Fibroblast of lung (primary cell): ENCODE results near the gene RXRA. TPM values are rescaled to one million over a fixed set of nuclear protein-coding genes. Genes with fewer than 3 reads are reported as not detected.

Source experiments
- DNase-seq, 2 donors: peaks; one replicate each; pipeline versions ENCODE4 v3.0.0 to v3.0.0-alpha.2; 2010; ENCODE audit warnings: low read depth in 2 of 2
- H2AFZ ChIP-seq: 2 replicates; pipeline ENCODE4 v1.5.1; 2012; ENCODE audit warnings: low read length, control low read depth, inconsistent platforms
- H3K27ac ChIP-seq: 2 replicates; pipeline ENCODE4 v1.5.1; 2011; ENCODE audit warnings: low read length, control low read depth; ENCODE audit not compliant: insufficient read depth
- H3K27me3 ChIP-seq: 2 replicates; pipeline ENCODE4 v1.5.1; 2011; ENCODE audit warnings: mild to moderate bottlenecking, low read length; ENCODE audit not compliant: control insufficient read depth, insufficient read depth
- H3K36me3 ChIP-seq: 2 replicates; pipeline ENCODE4 v1.5.1; 2011; ENCODE audit warnings: low read length; ENCODE audit not compliant: control insufficient read depth, insufficient read depth
- H3K4me1 ChIP-seq: 2 replicates; pipeline ENCODE4 v1.5.1; 2011; ENCODE audit warnings: low read length; ENCODE audit not compliant: control insufficient read depth, insufficient read depth; ENCODE audit errors: extremely low read depth
- H3K4me2 ChIP-seq: 2 replicates; pipeline ENCODE4 v1.5.1; 2011; ENCODE audit warnings: low read length, control low read depth; ENCODE audit not compliant: insufficient read depth; ENCODE audit errors: extremely low read depth
- H3K4me3 ChIP-seq, 4 experiments: fragments of 200-600 bp in 1 of 4; sonication (generic) in 1 of 4; replicated peaks in 1 of 4; 2 replicates each; pipeline ENCODE4 v1.5.1; 2011 to 2016; ENCODE audit warnings: low read length in 4 of 4, low read depth in 3 of 4, mild to moderate bottlenecking in 3 of 4, control low read depth in 2 of 4, inconsistent platforms in 1 of 4, mixed read lengths in 1 of 4; ENCODE audit not compliant: insufficient read depth in 1 of 4; ENCODE audit errors: control extremely low read depth in 1 of 4
- H3K79me2 ChIP-seq: 2 replicates; pipeline ENCODE4 v1.5.1; 2012; ENCODE audit warnings: mild to moderate bottlenecking, low read length, inconsistent platforms; ENCODE audit not compliant: control insufficient read depth, insufficient read depth
- H3K9ac ChIP-seq: 2 replicates; pipeline ENCODE4 v1.5.1; 2011; ENCODE audit warnings: mild to moderate bottlenecking, low read length, control low read depth; ENCODE audit not compliant: insufficient read depth
- H3K9me3 ChIP-seq: 2 replicates; pipeline ENCODE4 v1.5.1; 2012; ENCODE audit warnings: low read depth, low read length; ENCODE audit not compliant: control insufficient read depth, insufficient read depth
- H4K20me1 ChIP-seq: 2 replicates; pipeline ENCODE4 v1.5.1; 2011; ENCODE audit warnings: low read length; ENCODE audit not compliant: control insufficient read depth, insufficient read depth; ENCODE audit errors: extremely low read depth
- CTCF ChIP-seq, 2 donors: IDR thresholded peaks in 1 of 2; conservative IDR thresholded peaks in 1 of 2; 1 replicate in 1 of 2; 2 replicates in 1 of 2; pipeline ENCODE4 v1.5.1; 2011 to 2012; ENCODE audit warnings: low read length in 2 of 2, control low read depth in 1 of 2, inconsistent platforms in 1 of 2, low read depth in 1 of 2, mild to moderate bottlenecking in 1 of 2
- EZH2 ChIP-seq: IDR thresholded peaks from 2 replicates; pipeline ENCODE4 v1.5.1; 2012; ENCODE audit warnings: low read length, control low read depth, mild to moderate bottlenecking; ENCODE audit errors: missing control alignments
- polyA plus RNA-seq, 2 donors: library from polyadenylated mRNA; depleted of rRNA in 1 of 2; stranded (reverse) in 1 of 2; unstranded in 1 of 2; fragments of >200 nt; gene quantifications; 2 replicates each; pipeline ENCODE4 v1.2.1, GENCODE V29; 2011 to 2012; ENCODE audit warnings: missing spikeins in 1 of 2
- total RNA-seq: library from RNA; depleted of rRNA; stranded (reverse); fragments of >200 nt; gene quantifications from 2 replicates; pipeline ENCODE4 v1.2.1, GENCODE V29; 2014

The RXRA gene
- total and polyA plus RNA-seq, 2 donors (not counting 1 experiment from before 2014, with no cell fraction given), result 13.3 to 14.9 TPM

- DNase-seq, result no peak
- H3K9ac ChIP-seq, result no peak overlapping the region
- TF ChIP-seq CTCF (conservative IDR thresholded peaks at IDR 0.05 in 1 of 2, IDR thresholded peaks at IDR 0.05 in 1 of 2; ENCODE audit: low read depth in 1 of 2, low read length in 2 of 2) (no peak), EZH2 (no peak)
Observed at GRCh38 chr9:134314039-134314949, 12.0 kb upstream of the RXRA start.

GRCh38 chr9:134314950-134315715 is 11.1 kb upstream of the RXRA start:
- Histone ChIP-seq H3K9ac (no peak overlapping the region), H3K36me3 (no peaks in the 10 kb centered on the region), H3K9me3 (no peaks in the 10 kb centered on the region), H3K4me2 (no peak overlapping the region), H3K27ac (no peak overlapping the region), H3K4me1 (peaks cover 9% of the 10 kb centered on the region), H2AFZ (no peak overlapping the region), H3K27me3 (peaks cover 4% of the 10 kb centered on the region), H3K4me3 (no peak overlapping the region), H3K79me2 (no peaks in the 10 kb centered on the region), H4K20me1 (no peaks in the 10 kb centered on the region)
- TF ChIP-seq EZH2 (no peak), CTCF (conservative IDR thresholded peaks at IDR 0.05 in 1 of 2, IDR thresholded peaks at IDR 0.05 in 1 of 2; ENCODE audit: low read depth in 1 of 2, low read length in 2 of 2) (no peak)
- DNase-seq, result no peak

More at GRCh38 chr9:134314039-134314949, 12.0 kb upstream of the RXRA start:
- H3K4me1 ChIP-seq, result peaks cover 9% of the 10 kb centered on the region
- no peaks in the 10 kb centered on the region for H4K20me1 ChIP-seq
- H3K79me2 ChIP-seq, result no peaks in the 10 kb centered on the region
- no peak overlapping the region for H3K4me3 ChIP-seq
- no peaks in the 10 kb centered on the region for H3K9me3 ChIP-seq
- H3K27me3 ChIP-seq, result peaks cover 4% of the 10 kb centered on the region
- H3K27ac ChIP-seq, result no peak overlapping the region
- no peak overlapping the region for H2AFZ ChIP-seq
- no peaks in the 10 kb centered on the region for H3K36me3 ChIP-seq
- H3K4me2 ChIP-seq, result no peak overlapping the region
